Activated CD4-positive, CD25-positive, alpha-beta regulatory T cell treated with anti-CD3 and anti-CD28 coated beads, Interleukin-2, amount 50 U/mL, for 16 hours (primary cell): ENCODE results near the gene IFNAR2.
A peak's percentile ranks its signal among the peaks of the same experiment; 100 is the strongest.
"Not testable (repeated sequence)": the region's sequence is repeated elsewhere in the genome, so short reads cannot be mapped to it uniquely, and the experiment has no call there.

Experiments
- DNase-seq: peaks from one replicate; pipeline ENCODE4 v3.0.0-alpha.2; 2020; ENCODE audit warnings: low read depth, low spot score

IFNAR2 gene

GRCh38 chr21:33244082-33244778, 14.5 kb downstream of the IFNAR2 start:
- DNase-seq, result no peak

GRCh38 chr21:33244779-33245105, 15.0 kb downstream of the IFNAR2 start:
- no peak for DNase-seq

- DNase-seq, result no peak
These were observed 15.7 kb downstream of the IFNAR2 start for GRCh38 chr21:33245289-33245918.

- DNase-seq, result no peak
These were observed 16.8 kb downstream of the IFNAR2 start for GRCh38 chr21:33246506-33246905.

- no peak for DNase-seq
These were observed 17.2 kb downstream of the IFNAR2 start for GRCh38 chr21:33246963-33247362.

- DNase-seq, result no peak
These were observed 17.9 kb downstream of the IFNAR2 start for GRCh38 chr21:33247599-33247998.

GRCh38 chr21:33249331-33250002, 19.7 kb downstream of the IFNAR2 start:
- DNase-seq, result no peak

GRCh38 chr21:33251119-33251518, 21.4 kb downstream of the IFNAR2 start:
- DNase-seq, result no peak

- not testable (repeated sequence) for DNase-seq
These were observed 23.6 kb downstream of the IFNAR2 start for GRCh38 chr21:33253382-33253781.

GRCh38 chr21:33254766-33255165, 25.0 kb downstream of the IFNAR2 start:
- DNase-seq, result no peak

- no peak for DNase-seq
These were observed 25.7 kb downstream of the IFNAR2 start for GRCh38 chr21:33255404-33255803.

GRCh38 chr21:33256019-33256418, 26.3 kb downstream of the IFNAR2 start:
- no peak for DNase-seq

- DNase-seq, result no peak
These were observed 27.5 kb downstream of the IFNAR2 start for GRCh38 chr21:33257094-33257803.

- DNase-seq, result no peak
These were observed 28.7 kb downstream of the IFNAR2 start for GRCh38 chr21:33258475-33258874.

- no peak for DNase-seq
These were observed 29.7 kb downstream of the IFNAR2 start for GRCh38 chr21:33259428-33259827.

GRCh38 chr21:33259995-33260394, 30.3 kb downstream of the IFNAR2 start:
- DNase-seq, result no peak

GRCh38 chr21:33261635-33262034, 31.9 kb downstream of the IFNAR2 start:
- DNase-seq, result no peak

GRCh38 chr21:33262921-33263320, 33.2 kb downstream of the IFNAR2 start:
- DNase-seq, result no peak

- DNase-seq, result no peak
These were observed 34.8 kb downstream of the IFNAR2 start for GRCh38 chr21:33264561-33264960.

GRCh38 chr21:33265664-33266049, 35.9 kb downstream of the IFNAR2 start:
- DNase-seq, result no peak

- peak; percentile 36 for DNase-seq
These were observed 36.5 kb downstream of the IFNAR2 start, which contains the start of gene IL10RB for GRCh38 chr21:33266050-33266788. TSS of gene IL10RB (plus strand) at chr21:33266367. CDS start at chr21:33266466, 99 bp downstream.

- DNase-seq, result no peak
These were observed 37.0 kb downstream of the IFNAR2 start for GRCh38 chr21:33266789-33267135.
